GM06990 (cell line): ENCODE results near the gene CKAP2L.

Experiments used
- DNase-seq: peaks from one replicate; pipeline ENCODE4 v3.0.0-alpha.2; 2011; ENCODE audit not compliant: insufficient read length; ENCODE audit errors: extremely low read depth
- H3K27me3 ChIP-seq: replicated peaks from 2 replicates; pipeline ENCODE4 v1.6.0; 2011; ENCODE audit warnings: low read length; ENCODE audit not compliant: control insufficient read depth, insufficient read depth
- H3K36me3 ChIP-seq: 2 replicates; pipeline ENCODE4 v1.5.1; 2011; ENCODE audit warnings: low read length; ENCODE audit not compliant: control insufficient read depth, insufficient read depth
- H3K4me3 ChIP-seq: replicated peaks from 2 replicates; pipeline ENCODE4 v1.5.1; 2011; ENCODE audit warnings: low read depth, mild to moderate bottlenecking, control low read depth, low read length
- TF ChIP-seq, protein P1 (sequence below): IDR thresholded peaks from 2 replicates; pipeline ENCODE4 v1.5.1; 2011; ENCODE audit warnings: low read length, control low read depth, mild to moderate bottlenecking, inconsistent platforms; ENCODE audit not compliant: insufficient read depth, poor library complexity, severe bottlenecking

CKAP2L gene

GRCh38 chr2:112782234-112782799 lies 17.9 kb upstream of the CKAP2L start:
- DNase-seq: peak; percentile 48
- TF ChIP-seq, protein P1, sequence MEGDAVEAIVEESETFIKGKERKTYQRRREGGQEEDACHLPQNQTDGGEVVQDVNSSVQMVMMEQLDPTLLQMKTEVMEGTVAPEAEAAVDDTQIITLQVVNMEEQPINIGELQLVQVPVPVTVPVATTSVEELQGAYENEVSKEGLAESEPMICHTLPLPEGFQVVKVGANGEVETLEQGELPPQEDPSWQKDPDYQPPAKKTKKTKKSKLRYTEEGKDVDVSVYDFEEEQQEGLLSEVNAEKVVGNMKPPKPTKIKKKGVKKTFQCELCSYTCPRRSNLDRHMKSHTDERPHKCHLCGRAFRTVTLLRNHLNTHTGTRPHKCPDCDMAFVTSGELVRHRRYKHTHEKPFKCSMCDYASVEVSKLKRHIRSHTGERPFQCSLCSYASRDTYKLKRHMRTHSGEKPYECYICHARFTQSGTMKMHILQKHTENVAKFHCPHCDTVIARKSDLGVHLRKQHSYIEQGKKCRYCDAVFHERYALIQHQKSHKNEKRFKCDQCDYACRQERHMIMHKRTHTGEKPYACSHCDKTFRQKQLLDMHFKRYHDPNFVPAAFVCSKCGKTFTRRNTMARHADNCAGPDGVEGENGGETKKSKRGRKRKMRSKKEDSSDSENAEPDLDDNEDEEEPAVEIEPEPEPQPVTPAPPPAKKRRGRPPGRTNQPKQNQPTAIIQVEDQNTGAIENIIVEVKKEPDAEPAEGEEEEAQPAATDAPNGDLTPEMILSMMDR: no peak
- H3K4me3 ChIP-seq: peak overlapping the region; percentile 60

GRCh38 chr2:112779598-112779997 lies 15.2 kb upstream of the CKAP2L start:
- Histone ChIP-seq H3K36me3 (no peaks in the 10 kb centered on the region; the same call in 1 of the 2 replicates), H3K4me3 (no peak overlapping the region), H3K27me3 (no peaks in the 10 kb centered on the region)
- DNase-seq: no peak
- TF ChIP-seq, protein P1: no peak

More at GRCh38 chr2:112782234-112782799, 17.9 kb upstream of the CKAP2L start:
- no peaks in the 10 kb centered on the region; the same call in 1 of the 2 replicates for H3K36me3 ChIP-seq
- H3K27me3 ChIP-seq: no peaks in the 10 kb centered on the region

GRCh38 chr2:112777036-112777435 lies 12.6 kb upstream of the CKAP2L start:
- no peaks in the 10 kb centered on the region; the same call in 1 of the 2 replicates for H3K36me3 ChIP-seq

DNA sequence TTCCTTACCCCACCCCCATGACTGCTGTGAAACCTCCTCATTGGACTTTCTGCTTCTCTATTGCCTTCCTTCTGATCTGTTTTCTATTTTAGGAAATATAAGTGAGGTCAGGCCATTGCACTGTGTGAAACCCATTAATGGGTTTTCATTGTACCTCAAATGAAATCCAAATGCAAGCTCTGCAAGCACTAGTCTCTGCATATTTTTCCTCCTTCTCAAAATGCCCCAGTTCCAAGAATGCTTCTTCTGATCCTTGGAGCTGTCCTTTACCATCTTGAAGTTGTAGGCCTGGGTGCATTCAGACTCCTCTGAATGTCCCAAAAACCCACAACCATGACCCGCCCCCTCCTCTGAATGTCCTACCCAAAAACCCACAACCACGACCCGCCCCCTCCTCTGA lies 11.7 kb upstream of the CKAP2L start:
- H3K4me3 ChIP-seq: no peak overlapping the region
- DNase-seq: no peak
- H3K27me3 ChIP-seq: no peaks in the 10 kb centered on the region
- H3K36me3 ChIP-seq: no peaks in the 10 kb centered on the region; the same call in 1 of the 2 replicates
- TF ChIP-seq, protein P1: no peak

More at GRCh38 chr2:112777036-112777435, 12.6 kb upstream of the CKAP2L start:
- no peaks in the 10 kb centered on the region for H3K27me3 ChIP-seq
- H3K4me3 ChIP-seq: no peak overlapping the region
- TF ChIP-seq, protein P1: no peak
- no peak for DNase-seq

DNA sequence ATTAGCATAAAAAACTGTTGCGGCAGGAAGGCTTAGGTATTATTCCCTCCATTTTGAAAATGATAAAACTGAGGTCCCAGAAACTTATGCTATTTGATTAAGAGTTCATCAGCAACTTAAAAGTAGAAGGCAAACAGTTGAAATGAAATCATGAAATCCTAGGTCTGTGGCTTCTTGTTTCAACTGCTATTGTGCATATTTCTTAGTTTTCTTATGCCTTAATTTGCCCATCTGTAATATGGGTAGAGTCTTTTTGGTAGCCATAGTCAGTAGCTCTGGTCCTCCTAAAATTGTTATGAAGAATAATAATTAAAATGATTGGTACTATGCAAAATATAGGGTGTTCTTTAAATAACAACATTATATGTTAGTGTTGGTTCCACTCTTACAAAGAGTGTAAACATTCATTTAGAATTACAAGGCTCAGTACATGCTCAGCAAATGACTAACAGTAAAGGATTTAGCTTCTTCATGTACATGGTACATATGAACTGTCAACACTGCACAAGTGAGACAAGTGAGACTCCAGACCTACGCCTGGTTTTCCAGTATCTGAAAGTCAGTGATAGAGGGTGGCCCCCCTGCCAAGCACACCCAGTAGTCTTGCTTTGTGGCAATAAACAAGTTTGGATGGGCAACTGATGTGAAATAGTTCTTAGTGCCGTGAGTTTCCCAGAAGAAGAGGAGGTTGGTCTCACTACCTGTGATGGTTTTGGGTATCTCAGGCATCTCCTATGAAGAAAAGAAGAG lies 10.3 kb upstream of the CKAP2L start:
- TF ChIP-seq, protein P1: no peak
- no peak overlapping the region for H3K4me3 ChIP-seq
- H3K36me3 ChIP-seq: no peaks in the 10 kb centered on the region; the same call in 1 of the 2 replicates
- DNase-seq: no peak
- no peaks in the 10 kb centered on the region for H3K27me3 ChIP-seq
